SIG-M5 (cell line): ENCODE measurements around the gene CNTD1.

ENCODE experiments used
- DNase-seq: peaks from one replicate; lab custom pipeline; 2025; lab: John Stamatoyannopoulos, UW

Gene CNTD1

GRCh38 chr17:42803074-42803883 is 4.6 kb downstream of the CNTD1 start:
- DNase-seq: no peak

GRCh38 chr17:42804918-42805367 is 6.3 kb downstream of the CNTD1 start:
- no peak for DNase-seq

- no peak for DNase-seq
Observed at GRCh38 chr17:42806249-42806648, 7.6 kb downstream of the CNTD1 start.

GRCh38 chr17:42809250-42809649 is 10.6 kb downstream of the CNTD1 start:
- no peak for DNase-seq

GRCh38 chr17:42814633-42815399 is 16.2 kb downstream of the CNTD1 start:
- DNase-seq: no peak

GRCh38 chr17:42817866-42818265 is 19.2 kb downstream of the CNTD1 start:
- no peak for DNase-seq

- DNase-seq: no peak
Observed at GRCh38 chr17:42818379-42818778, 19.7 kb downstream of the CNTD1 start.

GRCh38 chr17:42819939-42820535 is 21.4 kb downstream of the CNTD1 start:
- DNase-seq: no peak

GRCh38 chr17:42821176-42821575 is 22.5 kb downstream of the CNTD1 start:
- no peak for DNase-seq

- DNase-seq: no peak
Observed at GRCh38 chr17:42827472-42827871, 28.8 kb downstream of the CNTD1 start.

- DNase-seq: no peak
Observed at GRCh38 chr17:42830971-42831370, 32.3 kb downstream of the CNTD1 start.

- no peak for DNase-seq
Observed at GRCh38 chr17:42832213-42832933, 33.7 kb downstream of the CNTD1 start.

GRCh38 chr17:42832934-42833766 is 34.5 kb downstream of the CNTD1 start, which contains the start of gene PSME3:
PSME3 (plus strand) TSS chr17:42833397; CDS start chr17:42833632, 235 bp downstream.
- DNase-seq: no peak

- DNase-seq: no peak
Observed at GRCh38 chr17:42833767-42834422, 35.2 kb downstream of the CNTD1 start.

- DNase-seq: no peak
Observed at GRCh38 chr17:42835732-42836131, 37.1 kb downstream of the CNTD1 start.

- DNase-seq: no peak
Observed at GRCh38 chr17:42841975-42842685, 43.5 kb downstream of the CNTD1 start.

GRCh38 chr17:42843358-42843934 is 44.8 kb downstream of the CNTD1 start:
- no peak for DNase-seq

GRCh38 chr17:42844271-42844670 is 45.6 kb downstream of the CNTD1 start, which contains the start of gene AOC2:
AOC2 (plus strand) TSS chr17:42844580; CDS start chr17:42844627, 47 bp downstream.
- DNase-seq: no peak
